Measurements from ENCODE around the gene UBE2Q2.
"Not testable (repeated sequence)": the region's sequence is repeated elsewhere in the genome, so short reads cannot be mapped to it uniquely, and the experiment has no call there.

Gene UBE2Q2

DNA sequence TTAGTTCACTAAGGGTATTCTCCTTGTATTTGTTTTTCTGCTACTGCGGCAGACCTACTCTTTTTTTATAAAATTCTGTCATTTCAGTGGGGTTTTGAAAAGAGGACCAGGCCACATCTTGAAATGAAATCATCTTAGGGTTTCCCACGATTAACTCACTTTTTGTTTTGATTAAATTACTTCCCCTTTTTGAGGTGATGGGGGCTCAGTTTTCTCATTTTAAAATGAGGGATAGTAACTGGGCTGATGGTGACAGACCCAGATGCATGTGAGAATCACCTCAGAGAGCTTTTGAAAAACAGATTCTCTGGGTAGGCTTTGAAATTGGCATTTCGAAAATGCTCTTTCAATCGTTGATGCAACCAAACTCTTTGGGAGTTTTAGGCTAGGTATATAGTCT, 24.2 kb downstream of the UBE2Q2 start:
- no peak overlapping the region for H3K4me3 ChIP-seq
- peaks cover 6% of the 10 kb centered on the region; the same call in 1 of the 2 replicates for H3K36me3 ChIP-seq (ENCODE audit: insufficient read depth, low read length)
- DNase-seq (ENCODE audit: low read depth, low spot score), result no peak
- H3K9me3 ChIP-seq (ENCODE audit: low read depth, low read length), result no peaks in the 10 kb centered on the region
- no peak overlapping the region for H3K27ac ChIP-seq
- no peak overlapping the region for H3K9ac ChIP-seq (ENCODE audit: insufficient read length)
- TF ChIP-seq FOXP2 (optimal IDR thresholded peaks at IDR 0.05; ENCODE audit: control extremely low read depth, extremely low read length, insufficient read depth), result no peak
- no peak for TF ChIP-seq POLR2AphosphoS5 (IDR thresholded peaks at IDR 0.05; ENCODE audit: borderline replicate concordance, low read depth, low read length)

DNA sequence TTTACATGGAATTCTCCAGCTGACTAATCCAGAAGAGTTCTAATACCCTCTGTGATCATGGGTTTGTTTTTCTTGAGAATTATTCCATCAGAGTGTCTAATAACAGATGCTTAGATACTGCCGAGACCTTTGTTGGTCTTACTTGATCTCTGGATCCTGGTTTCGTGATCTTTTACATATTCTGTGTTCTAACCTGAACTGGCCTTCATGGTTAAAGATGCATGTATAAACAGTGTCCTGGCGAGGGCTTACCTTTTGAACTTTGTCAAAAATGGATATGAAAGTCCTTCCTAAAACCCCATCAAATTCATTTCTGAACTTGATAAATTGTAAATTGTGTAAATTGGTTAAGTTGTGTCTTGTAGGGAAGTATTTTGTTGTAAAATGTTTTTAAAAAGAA, 24.8 kb downstream of the UBE2Q2 start:
- DNase-seq (ENCODE audit: low read depth, low spot score), result no peak
- no peak overlapping the region for H3K9ac ChIP-seq (ENCODE audit: insufficient read length)
- TF ChIP-seq FOXP2 (optimal IDR thresholded peaks at IDR 0.05; ENCODE audit: control extremely low read depth, extremely low read length, insufficient read depth) (no peak), EZH2 (IDR thresholded peaks at IDR 0.05) (no peak), POLR2AphosphoS5 (IDR thresholded peaks at IDR 0.05; ENCODE audit: borderline replicate concordance, low read depth, low read length) (no peak)

DNA sequence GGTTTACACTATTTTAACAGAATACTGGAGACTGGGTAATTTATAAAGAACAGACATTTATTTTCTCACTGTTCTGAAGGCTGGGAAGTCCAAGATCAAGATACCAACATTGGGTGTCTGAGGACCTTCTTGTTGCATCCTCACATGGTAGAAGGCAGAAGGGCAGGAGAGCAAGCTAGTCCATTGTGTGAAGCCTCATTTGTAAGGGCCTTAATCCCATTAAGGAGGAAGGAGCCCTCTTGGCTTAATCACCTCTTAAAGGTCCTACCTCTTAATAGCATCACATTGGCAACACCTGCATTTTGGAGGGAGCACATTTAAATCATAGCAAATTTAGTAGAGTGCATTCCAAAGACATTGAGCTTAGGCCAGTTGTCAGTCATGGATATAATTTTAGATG, 26.2 kb downstream of the UBE2Q2 start:
- peak overlapping the region; percentile 32; the same call in 1 of the 2 replicates for H3K27ac ChIP-seq
- DNase-seq (ENCODE audit: low read depth, low spot score), result no peak

More for the DNA sequence above, 24.8 kb downstream of the UBE2Q2 start:
- Histone ChIP-seq H3K9me3 (ENCODE audit: low read depth, low read length) (no peaks in the 10 kb centered on the region), H3K36me3 (ENCODE audit: insufficient read depth, low read length) (peaks cover 6% of the 10 kb centered on the region; the same call in 1 of the 2 replicates), H3K4me3 (no peak overlapping the region), H3K27ac (no peak overlapping the region)

DNA sequence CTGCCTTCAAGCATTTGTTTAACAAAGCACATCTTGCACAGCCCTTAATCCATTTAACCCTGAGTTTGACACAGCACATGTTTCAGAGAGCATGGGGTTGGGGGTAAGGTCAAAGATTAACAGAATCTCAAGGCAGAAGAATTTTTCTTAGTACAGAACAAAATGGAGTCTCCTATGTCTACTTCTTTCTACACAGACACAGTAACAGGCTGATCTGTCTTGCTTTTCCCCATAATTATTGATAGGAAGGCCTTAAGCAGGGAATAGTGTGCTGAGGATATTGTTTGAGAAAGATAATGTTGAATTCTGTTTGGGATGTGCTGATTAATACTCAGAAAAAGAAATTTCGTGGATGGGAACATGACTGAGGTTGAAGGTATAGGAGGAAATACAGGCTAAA, 28.3 kb downstream of the UBE2Q2 start:
- peaks cover 22% of the 10 kb centered on the region for H3K36me3 ChIP-seq (ENCODE audit: insufficient read depth, low read length)
- DNase-seq (ENCODE audit: low read depth, low spot score); H3K9ac ChIP-seq (ENCODE audit: insufficient read length); H3K4me3 ChIP-seq; H3K27ac ChIP-seq; H3K9me3 ChIP-seq (ENCODE audit: low read depth, low read length): not testable (repeated sequence)

More for the DNA sequence above, 26.2 kb downstream of the UBE2Q2 start:
- Histone ChIP-seq H3K36me3 (ENCODE audit: insufficient read depth, low read length) (peaks cover 16% of the 10 kb centered on the region), H3K9ac (ENCODE audit: insufficient read length) (no peak overlapping the region), H3K4me3 (no peak overlapping the region), H3K9me3 (ENCODE audit: low read depth, low read length) (no peaks in the 10 kb centered on the region)
- TF ChIP-seq POLR2AphosphoS5 (IDR thresholded peaks at IDR 0.05; ENCODE audit: borderline replicate concordance, low read depth, low read length) (no peak), FOXP2 (optimal IDR thresholded peaks at IDR 0.05; ENCODE audit: control extremely low read depth, extremely low read length, insufficient read depth) (no peak), EZH2 (IDR thresholded peaks at IDR 0.05) (no peak)

DNA sequence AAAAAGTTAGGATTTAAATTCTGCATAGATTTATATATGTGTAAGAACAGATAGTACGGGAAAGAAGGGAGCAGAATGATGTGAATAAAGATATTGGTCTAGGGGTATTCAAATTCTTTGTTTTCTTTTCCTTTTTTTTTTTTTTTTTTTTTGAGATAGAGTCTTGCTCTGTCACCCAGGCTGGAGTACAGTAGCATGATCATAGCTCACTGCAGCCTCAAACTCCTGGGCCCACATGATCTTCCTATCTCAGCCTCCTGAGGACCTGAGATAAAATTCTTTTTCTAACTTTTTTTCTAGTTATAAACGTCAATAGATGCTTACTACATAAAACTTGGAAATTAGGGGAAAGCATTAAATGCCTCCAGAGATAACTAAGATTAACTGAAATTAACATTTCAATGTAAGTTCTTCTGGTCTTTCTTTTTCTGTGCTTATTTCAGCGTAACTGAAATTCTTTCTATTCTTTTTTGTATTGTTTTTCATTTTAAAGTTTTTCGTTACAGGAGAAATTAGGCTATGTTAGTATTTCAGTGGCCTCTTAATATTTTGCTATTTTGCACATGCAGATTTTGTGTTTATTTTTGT, 29.2 kb downstream of the UBE2Q2 start:
- no peaks in the 10 kb centered on the region for H3K9me3 ChIP-seq (ENCODE audit: low read depth, low read length)
- TF ChIP-seq POLR2AphosphoS5 (IDR thresholded peaks at IDR 0.05; ENCODE audit: borderline replicate concordance, low read depth, low read length) (no peak), FOXP2 (optimal IDR thresholded peaks at IDR 0.05; ENCODE audit: control extremely low read depth, extremely low read length, insufficient read depth) (no peak)
- peaks cover 22% of the 10 kb centered on the region for H3K36me3 ChIP-seq (ENCODE audit: insufficient read depth, low read length)
- H3K27ac ChIP-seq, result no peak overlapping the region
- no peak for DNase-seq (ENCODE audit: low read depth, low spot score)
- H3K9ac ChIP-seq (ENCODE audit: insufficient read length), result no peak overlapping the region
- no peak overlapping the region for H3K4me3 ChIP-seq

DNA sequence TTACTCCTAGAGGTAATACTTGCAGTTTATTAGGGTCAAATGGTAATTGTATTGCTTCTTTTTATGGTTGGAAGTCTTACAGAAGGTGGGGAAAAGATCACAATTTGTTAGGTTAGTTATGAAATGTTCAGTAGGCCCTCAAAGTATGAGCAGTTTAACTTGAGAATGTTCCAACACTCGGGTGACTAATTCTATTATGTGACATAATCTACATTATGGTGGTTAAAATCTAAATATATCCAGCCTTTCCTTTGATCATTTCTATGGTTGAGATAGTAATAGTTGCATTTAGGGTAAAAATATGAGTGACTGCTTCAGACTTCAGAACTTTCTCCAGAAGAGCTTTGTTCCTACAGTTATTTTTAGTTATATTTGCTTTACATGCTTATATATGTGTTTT, 40.8 kb downstream of the UBE2Q2 start:
- H3K9ac ChIP-seq (ENCODE audit: insufficient read length), result no peak overlapping the region
- DNase-seq (ENCODE audit: low read depth, low spot score), result no peak
- H3K36me3 ChIP-seq (ENCODE audit: insufficient read depth, low read length), result peaks cover 2% of the 10 kb centered on the region; the same call in 1 of the 2 replicates
- TF ChIP-seq POLR2AphosphoS5 (IDR thresholded peaks at IDR 0.05; ENCODE audit: borderline replicate concordance, low read depth, low read length), result no peak
- TF ChIP-seq FOXP2 (optimal IDR thresholded peaks at IDR 0.05; ENCODE audit: control extremely low read depth, extremely low read length, insufficient read depth), result no peak
- no peak for TF ChIP-seq EZH2 (IDR thresholded peaks at IDR 0.05)
- H3K4me3 ChIP-seq, result no peak overlapping the region
- no peaks in the 10 kb centered on the region for H3K9me3 ChIP-seq (ENCODE audit: low read depth, low read length)
- no peak overlapping the region for H3K27ac ChIP-seq

DNA sequence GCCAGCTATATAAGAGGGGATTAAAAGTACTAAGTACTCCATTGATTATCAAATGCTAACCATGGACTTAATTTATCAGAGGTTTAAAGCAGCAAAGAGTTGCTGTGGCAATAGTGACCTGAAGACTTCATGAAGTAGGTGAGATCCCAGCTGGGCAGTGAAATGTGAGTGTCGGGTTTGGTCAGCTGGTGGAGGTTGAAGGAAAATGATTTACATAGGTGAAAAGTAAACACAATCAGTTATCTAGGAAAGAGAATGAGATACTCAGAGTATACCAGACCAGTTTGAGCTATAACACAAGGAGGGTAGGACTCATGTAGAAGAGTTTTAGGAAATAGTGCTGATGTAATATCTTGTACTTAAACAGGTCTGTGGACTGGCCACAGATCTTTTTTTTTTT, 43.9 kb downstream of the UBE2Q2 start:
- H3K36me3 ChIP-seq (ENCODE audit: insufficient read depth, low read length), result no peaks in the 10 kb centered on the region; the same call in 1 of the 2 replicates

DNA sequence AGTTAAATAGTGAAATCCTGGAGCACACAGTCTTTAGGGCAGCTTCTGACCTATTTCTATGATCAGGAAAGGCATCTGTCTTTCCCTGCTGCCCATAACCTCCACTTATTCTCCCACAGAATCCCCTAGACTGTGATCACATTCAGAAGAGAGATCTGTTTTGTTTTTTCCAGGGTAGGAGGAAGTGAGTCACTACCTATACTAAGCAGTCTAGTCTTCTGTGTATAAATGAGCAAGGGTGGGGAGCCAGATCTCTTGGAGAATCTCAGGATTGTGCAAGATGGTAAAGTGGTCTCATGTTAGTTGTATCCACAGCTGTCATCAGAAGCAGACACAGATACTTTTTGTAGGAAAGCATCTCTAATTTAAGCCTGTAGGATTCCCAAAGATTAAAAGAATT, 48.6 kb downstream of the UBE2Q2 start:
- Histone ChIP-seq H3K9ac (ENCODE audit: insufficient read length) (no peak overlapping the region), H3K27ac (no peak overlapping the region), H3K9me3 (ENCODE audit: low read depth, low read length) (no peaks in the 10 kb centered on the region), H3K36me3 (ENCODE audit: insufficient read depth, low read length) (peaks cover 3% of the 10 kb centered on the region; the same call in 1 of the 2 replicates), H3K4me3 (no peak overlapping the region)
- no peak for TF ChIP-seq EZH2 (IDR thresholded peaks at IDR 0.05)
- no peak for TF ChIP-seq FOXP2 (optimal IDR thresholded peaks at IDR 0.05; ENCODE audit: control extremely low read depth, extremely low read length, insufficient read depth)
- TF ChIP-seq POLR2AphosphoS5 (IDR thresholded peaks at IDR 0.05; ENCODE audit: borderline replicate concordance, low read depth, low read length), result no peak
- DNase-seq (ENCODE audit: low read depth, low spot score), result no peak

More for the DNA sequence above, 43.9 kb downstream of the UBE2Q2 start:
- Histone ChIP-seq H3K9ac (ENCODE audit: insufficient read length) (no peak overlapping the region), H3K9me3 (ENCODE audit: low read depth, low read length) (no peaks in the 10 kb centered on the region), H3K4me3 (no peak overlapping the region), H3K27ac (no peak overlapping the region)
- TF ChIP-seq EZH2 (IDR thresholded peaks at IDR 0.05) (no peak), FOXP2 (optimal IDR thresholded peaks at IDR 0.05; ENCODE audit: control extremely low read depth, extremely low read length, insufficient read depth) (no peak), POLR2AphosphoS5 (IDR thresholded peaks at IDR 0.05; ENCODE audit: borderline replicate concordance, low read depth, low read length) (no peak)
- no peak for DNase-seq (ENCODE audit: low read depth, low spot score)

DNA sequence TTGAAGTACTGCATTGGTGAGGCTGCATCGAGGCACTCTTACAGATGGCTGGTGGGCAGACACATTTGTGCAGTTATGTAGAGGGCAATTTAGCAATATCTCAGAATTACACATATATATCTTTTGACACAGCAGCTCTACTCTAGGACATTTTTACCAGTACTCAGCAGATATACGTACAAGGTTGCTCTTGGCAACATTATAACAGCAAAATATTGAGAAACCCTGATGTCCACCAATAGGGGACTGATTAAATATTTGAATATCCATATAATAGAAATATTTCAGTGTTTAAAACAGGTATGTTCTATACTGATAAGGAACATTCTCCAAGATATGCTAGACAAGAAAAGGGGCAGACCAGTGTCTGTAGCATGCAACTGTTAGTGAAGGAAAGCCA, 52.5 kb downstream of the UBE2Q2 start:
- no peaks in the 10 kb centered on the region for H3K9me3 ChIP-seq (ENCODE audit: low read depth, low read length)
- H3K9ac ChIP-seq (ENCODE audit: insufficient read length), result no peak overlapping the region
- TF ChIP-seq POLR2AphosphoS5 (IDR thresholded peaks at IDR 0.05; ENCODE audit: borderline replicate concordance, low read depth, low read length) (no peak), EZH2 (IDR thresholded peaks at IDR 0.05) (no peak), FOXP2 (optimal IDR thresholded peaks at IDR 0.05; ENCODE audit: control extremely low read depth, extremely low read length, insufficient read depth) (no peak)
- no peak for DNase-seq (ENCODE audit: low read depth, low spot score)
- H3K27ac ChIP-seq, result no peak overlapping the region
- no peak overlapping the region for H3K4me3 ChIP-seq
- H3K36me3 ChIP-seq (ENCODE audit: insufficient read depth, low read length), result 0 out of 2 replicates have a peak, but pooled peaks cover 3% of the 10 kb centered on the region

All from SK-N-MC (cell line).